Suprapubic skin (tissue), 4 donors: ENCODE results near the gene POLR3E.

Experiments
- POLR2A ChIP-seq, 2 donors: fragments of 450-650 bp; IDR thresholded peaks; one replicate each; pipeline ENCODE4 v1.6.1; 2017; ENCODE audit warnings: antibody characterized with exemption in 2 of 2, mild to moderate bottlenecking in 2 of 2, moderate library complexity in 2 of 2
- POLR2AphosphoS5 ChIP-seq, 3 donors: sonication (generic); formaldehyde crosslinking; IDR thresholded peaks; one replicate each; pipeline ENCODE4 v1.6.1; 2017; ENCODE audit warnings: antibody characterized with exemption in 3 of 3
- TF ChIP-seq, protein P1 (sequence below), 2 donors: fragments of 200-600 bp in 1 of 2; fragments of 450-650 bp in 1 of 2; sonication (generic) in 1 of 2; IDR thresholded peaks; one replicate each; pipeline ENCODE4 v1.5.1; 2016 to 2019; ENCODE audit warnings: antibody characterized with exemption in 2 of 2, mild to moderate bottlenecking in 1 of 2, moderate library complexity in 1 of 2

- TF ChIP-seq, protein P1, sequence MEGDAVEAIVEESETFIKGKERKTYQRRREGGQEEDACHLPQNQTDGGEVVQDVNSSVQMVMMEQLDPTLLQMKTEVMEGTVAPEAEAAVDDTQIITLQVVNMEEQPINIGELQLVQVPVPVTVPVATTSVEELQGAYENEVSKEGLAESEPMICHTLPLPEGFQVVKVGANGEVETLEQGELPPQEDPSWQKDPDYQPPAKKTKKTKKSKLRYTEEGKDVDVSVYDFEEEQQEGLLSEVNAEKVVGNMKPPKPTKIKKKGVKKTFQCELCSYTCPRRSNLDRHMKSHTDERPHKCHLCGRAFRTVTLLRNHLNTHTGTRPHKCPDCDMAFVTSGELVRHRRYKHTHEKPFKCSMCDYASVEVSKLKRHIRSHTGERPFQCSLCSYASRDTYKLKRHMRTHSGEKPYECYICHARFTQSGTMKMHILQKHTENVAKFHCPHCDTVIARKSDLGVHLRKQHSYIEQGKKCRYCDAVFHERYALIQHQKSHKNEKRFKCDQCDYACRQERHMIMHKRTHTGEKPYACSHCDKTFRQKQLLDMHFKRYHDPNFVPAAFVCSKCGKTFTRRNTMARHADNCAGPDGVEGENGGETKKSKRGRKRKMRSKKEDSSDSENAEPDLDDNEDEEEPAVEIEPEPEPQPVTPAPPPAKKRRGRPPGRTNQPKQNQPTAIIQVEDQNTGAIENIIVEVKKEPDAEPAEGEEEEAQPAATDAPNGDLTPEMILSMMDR (IDR thresholded peaks at IDR 0.05): no peak
- TF ChIP-seq POLR2AphosphoS5 (IDR thresholded peaks at IDR 0.05) (no peak), POLR2A (IDR thresholded peaks at IDR 0.05) (no peak)
These were observed 19.2 kb downstream of the POLR3E start for GRCh38 chr16:22316411-22316811.
